Stimulated activated CD4-positive, alpha-beta T cell treated with anti-CD3 and anti-CD28 coated beads, Interleukin-15, amount 100 ng/mL, for 48 hours (primary cell): ENCODE data around the gene NLGN3.

Experiments used
- DNase-seq, 2 donors: peaks; one replicate each; pipeline ENCODE4 v3.0.0-alpha.2; 2020; ENCODE audit warnings: low read depth in 2 of 2

NLGN3 gene

DNA sequence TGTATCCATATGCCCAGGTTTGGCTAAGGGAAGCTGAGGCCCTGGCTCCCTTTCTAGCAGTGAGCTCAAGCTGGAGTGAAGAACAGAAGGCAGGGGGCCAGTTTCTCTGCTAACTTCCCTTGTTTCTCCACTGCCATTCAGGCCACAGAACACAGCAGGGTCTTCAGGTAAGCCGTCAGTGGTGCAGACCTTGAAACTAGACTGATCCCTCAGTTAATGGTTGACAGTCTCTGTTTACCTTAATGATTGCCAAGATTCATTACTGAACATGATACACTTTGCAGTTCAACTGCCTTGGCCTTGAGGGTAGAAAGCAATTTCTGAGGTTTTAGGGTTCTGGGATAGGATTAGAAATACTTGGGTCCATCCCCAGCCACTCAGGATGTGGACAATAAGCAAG lies 69.5 kb downstream of the NLGN3 start:
- no peak for DNase-seq

DNA sequence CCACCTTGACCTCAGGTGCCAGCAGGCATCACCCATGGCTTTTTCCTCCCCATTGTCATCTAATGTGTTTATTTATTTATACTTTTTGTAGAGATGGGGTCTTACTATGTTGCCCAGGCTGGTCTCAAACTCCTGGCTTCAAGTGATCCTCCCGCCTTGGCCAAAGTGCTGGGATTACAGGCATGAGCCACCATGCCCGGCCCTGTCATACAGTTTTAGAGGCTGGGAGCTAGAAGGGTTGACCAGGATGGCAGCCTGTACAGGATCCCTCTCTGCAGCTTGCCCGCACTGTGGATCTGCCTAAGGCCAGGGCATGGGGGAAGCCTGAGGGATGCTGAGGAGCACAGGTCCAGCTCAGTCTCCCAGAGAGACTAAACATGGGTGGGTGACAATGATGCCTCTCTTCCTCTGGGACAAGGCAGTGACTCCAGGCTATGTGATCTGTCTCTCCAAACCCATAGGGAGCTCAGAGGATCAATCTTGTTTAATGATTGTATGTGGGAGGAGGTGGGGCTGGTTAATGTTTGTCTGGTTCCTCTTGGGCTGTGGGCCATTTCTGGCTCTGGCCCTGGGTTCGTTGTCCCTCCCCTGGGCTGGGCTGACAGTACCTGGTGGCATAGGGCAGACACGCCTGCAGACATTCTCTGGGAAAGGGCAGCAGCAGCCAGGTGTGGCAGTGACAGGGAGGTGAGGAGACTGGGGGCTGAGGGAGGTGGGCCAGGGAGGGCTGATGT lies 70.1 kb downstream of the NLGN3 start:
- no peak for DNase-seq

DNA sequence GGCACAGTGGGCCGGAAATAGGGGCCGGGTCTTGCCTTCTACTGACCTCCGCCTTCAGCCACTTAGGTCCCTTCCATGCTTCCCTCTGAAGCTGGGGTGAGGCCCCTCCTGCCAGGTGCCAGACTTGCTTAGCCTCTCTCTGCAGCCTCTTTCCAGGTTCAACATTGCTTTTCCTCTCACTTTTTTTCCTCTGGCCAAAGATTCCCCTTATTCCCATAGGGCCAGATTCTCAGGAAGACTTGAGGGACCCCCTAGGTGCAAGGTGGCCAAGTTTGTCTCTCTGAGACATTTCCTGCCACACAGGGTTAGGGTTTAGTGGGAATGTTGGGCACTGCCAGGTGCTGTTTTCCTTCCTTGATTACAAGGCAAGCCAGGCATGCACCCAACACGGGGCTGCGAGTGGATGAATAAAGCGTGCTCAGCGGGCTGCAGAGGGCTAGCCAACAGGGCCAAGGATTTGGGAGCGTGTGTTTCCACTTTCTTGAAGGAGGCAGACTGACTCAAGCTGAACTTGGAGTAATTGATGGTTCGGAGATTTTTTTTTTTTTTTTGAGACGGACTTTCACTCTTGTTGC lies 70.8 kb downstream of the NLGN3 start:
- no peak for DNase-seq

DNA sequence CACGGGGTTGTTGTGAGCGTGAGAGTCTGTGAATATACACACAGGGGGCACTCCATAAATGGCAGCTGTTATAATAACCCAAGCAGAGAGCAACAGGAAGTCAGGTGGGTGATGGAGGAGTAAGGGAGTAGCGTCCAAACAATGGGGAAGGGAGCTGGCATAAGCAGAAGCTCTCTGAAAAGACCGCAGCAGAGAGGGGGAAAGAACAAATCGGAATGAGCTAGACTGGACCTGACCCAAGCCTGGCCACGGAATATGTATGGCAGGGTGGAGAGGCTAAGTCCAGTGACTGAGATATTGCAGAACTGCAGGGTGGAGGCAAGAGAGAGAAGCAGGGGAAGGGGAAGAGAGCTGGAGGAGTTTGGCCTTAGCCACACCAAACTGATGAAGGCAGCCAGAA lies 71.8 kb downstream of the NLGN3 start:
- DNase-seq = no peak

GRCh38 chrX:71217298-71217697 lies 72.7 kb downstream of the NLGN3 start:
- no peak for DNase-seq
